HepG2 (cell line): ENCODE measurements around the gene KRTDAP. TPM values are rescaled to one million over a fixed set of nuclear protein-coding genes. Genes with fewer than 3 reads are reported as not detected.
A peak's percentile ranks its signal among the peaks of the same experiment; 100 is the strongest.

ENCODE experiments used
- CC2D1A ChIP-seq: sonication (generic); formaldehyde crosslinking; IDR thresholded peaks from 2 replicates; pipeline ENCODE4 v1.8.1; 2023; ENCODE audit warnings: mild to moderate bottlenecking, missing genetic modification reagents
- CHCHD3 ChIP-seq: sonication (generic); formaldehyde crosslinking; IDR thresholded peaks from 2 replicates; pipeline ENCODE4 v1.8.0; 2022; ENCODE audit warnings: mild to moderate bottlenecking, missing genetic modification reagents, moderate library complexity
- CREM ChIP-seq, 2 experiments: sonication (generic) in 1 of 2; formaldehyde crosslinking in 1 of 2; IDR thresholded peaks; 2 replicates each; pipeline versions ENCODE4 v1.4.0 to v1.6.1; 2016 to 2020; ENCODE audit warnings: antibody characterized with exemption in 1 of 2, mild to moderate bottlenecking in 1 of 2, missing genetic modification reagents in 1 of 2
- FOXA1 ChIP-seq, 2 experiments: fragments of 450-650 bp in 1 of 2; sonication (generic) in 1 of 2; formaldehyde crosslinking in 1 of 2; IDR thresholded peaks; 2 replicates each; pipeline versions ENCODE4 v1.4.0 to v1.6.1; 2016 to 2020; ENCODE audit warnings: missing genetic modification reagents in 1 of 2
- GTF3A ChIP-seq: sonication (generic); formaldehyde crosslinking; conservative IDR thresholded peaks from 2 replicates; pipeline ENCODE4 v1.4.0; 2020; ENCODE audit warnings: mild to moderate bottlenecking, missing genetic modification reagents
- NAIF1 ChIP-seq: sonication (generic); formaldehyde crosslinking; IDR thresholded peaks from 2 replicates; pipeline ENCODE4 v1.5.0; 2020; ENCODE audit warnings: mild to moderate bottlenecking, missing genetic modification reagents, borderline replicate concordance
- PHF20 ChIP-seq: sonication (generic); formaldehyde crosslinking; IDR thresholded peaks from 2 replicates; pipeline ENCODE4 v1.5.0; 2020; ENCODE audit warnings: mild to moderate bottlenecking, missing genetic modification reagents
- SMAD9 ChIP-seq: sonication (generic); formaldehyde crosslinking; IDR thresholded peaks from 2 replicates; pipeline ENCODE4 v1.5.1; 2020; ENCODE audit warnings: mild to moderate bottlenecking, missing genetic modification reagents
- TMF1 ChIP-seq: sonication (generic); formaldehyde crosslinking; IDR thresholded peaks from 2 replicates; pipeline ENCODE4 v1.8.1; 2022; ENCODE audit warnings: low read depth, missing genetic modification reagents
- ZBTB14 ChIP-seq: sonication (generic); formaldehyde crosslinking; IDR thresholded peaks from 2 replicates; pipeline ENCODE4 v1.4.0; 2020; ENCODE audit warnings: missing genetic modification reagents
- ZBTB37 ChIP-seq: sonication (generic); formaldehyde crosslinking; IDR thresholded peaks from 2 replicates; pipeline ENCODE4 v1.4.0; 2020; ENCODE audit warnings: mild to moderate bottlenecking, missing genetic modification reagents
- ZNF12 ChIP-seq: sonication (generic); formaldehyde crosslinking; IDR thresholded peaks from 2 replicates; pipeline ENCODE4 v1.5.0; 2020; ENCODE audit warnings: missing genetic modification reagents
- ZNF225 ChIP-seq: sonication (generic); formaldehyde crosslinking; IDR thresholded peaks from 2 replicates; pipeline ENCODE4 v1.4.0; 2020; ENCODE audit warnings: mild to moderate bottlenecking, missing genetic modification reagents
- ZNF281 ChIP-seq: sonication (generic); formaldehyde crosslinking; IDR thresholded peaks from 2 replicates; pipeline ENCODE4 v1.4.0; 2020; ENCODE audit warnings: missing genetic modification reagents, borderline replicate concordance
- ZNF430 ChIP-seq: sonication (generic); formaldehyde crosslinking; IDR thresholded peaks from 2 replicates; pipeline ENCODE4 v1.9.0; 2021; ENCODE audit warnings: mild to moderate bottlenecking, missing genetic modification reagents
- ZNF713 ChIP-seq: sonication (generic); formaldehyde crosslinking; IDR thresholded peaks from 2 replicates; pipeline ENCODE4 v1.4.0; 2020; ENCODE audit warnings: mild to moderate bottlenecking, missing genetic modification reagents
- ZSCAN21 ChIP-seq: sonication (generic); formaldehyde crosslinking; IDR thresholded peaks from 2 replicates; pipeline ENCODE4 v1.8.0; 2022; ENCODE audit warnings: mild to moderate bottlenecking, missing genetic modification reagents, moderate library complexity, borderline replicate concordance
- polyA plus RNA-seq, 8 experiments: library from polyadenylated mRNA; depleted of rRNA in 3 of 8; stranded (reverse) in 7 of 8; unstranded in 1 of 8; fragments of >200 nt; fragmentation: Illumina TruSeq in 4 of 8; extraction: Trizol in 4 of 8; gene quantifications; 2 replicates each; pipeline versions ENCODE4 v1.2.1 to v1.2.3, GENCODE V29; 2011 to 2016; ENCODE audit warnings: low read depth in 4 of 8, missing spikeins in 1 of 8, mixed read lengths in 1 of 8; ENCODE audit not compliant: insufficient read depth in 1 of 8
- total RNA-seq, 5 experiments: library from RNA; depleted of rRNA; stranded (reverse); fragments of >200 nt; fragmentation: Illumina TruSeq; extraction: Trizol; gene quantifications; 2 replicates each; pipeline ENCODE4 v1.2.3, GENCODE V29; 2016; ENCODE audit warnings: low read depth in 1 of 5
- TF ChIP-seq, protein P1 (sequence below): sonication (generic); formaldehyde crosslinking; IDR thresholded peaks from 2 replicates; pipeline ENCODE4 v1.4.0; 2020; ENCODE audit warnings: missing genetic modification reagents

Gene KRTDAP
- total and polyA plus RNA-seq, 2 of the 13 experiments (the other 11 are each of a cell fraction or from before 2014, with no cell fraction given), result 0.86 to 1.5 TPM

GRCh38 chr19:35533822-35534392 lies 43.6 kb upstream of the KRTDAP start (continued):
- no peak for TF ChIP-seq ZNF281 (CRISPR knock-in tag)
- TF ChIP-seq CHCHD3 (CRISPR knock-in tag), result no peak
- TF ChIP-seq CREM (IDR thresholded peaks at IDR 0.05), result no peak
- no peak for TF ChIP-seq CREM (CRISPR knock-in tag; IDR thresholded peaks at IDR 0.05)
- no peak for TF ChIP-seq ZNF713
- TF ChIP-seq TMF1 (CRISPR knock-in tag), result 0 out of 2 replicates have a peak, but pooled peaks have one; percentile 33
- no peak for TF ChIP-seq ZSCAN21
- TF ChIP-seq CC2D1A (CRISPR knock-in tag), result no peak
- no peak for TF ChIP-seq ZNF12 (CRISPR knock-in tag)
- TF ChIP-seq ZNF225 (CRISPR knock-in tag), result no peak
- no peak for TF ChIP-seq PHF20 (CRISPR knock-in tag)
- TF ChIP-seq, protein P1, sequence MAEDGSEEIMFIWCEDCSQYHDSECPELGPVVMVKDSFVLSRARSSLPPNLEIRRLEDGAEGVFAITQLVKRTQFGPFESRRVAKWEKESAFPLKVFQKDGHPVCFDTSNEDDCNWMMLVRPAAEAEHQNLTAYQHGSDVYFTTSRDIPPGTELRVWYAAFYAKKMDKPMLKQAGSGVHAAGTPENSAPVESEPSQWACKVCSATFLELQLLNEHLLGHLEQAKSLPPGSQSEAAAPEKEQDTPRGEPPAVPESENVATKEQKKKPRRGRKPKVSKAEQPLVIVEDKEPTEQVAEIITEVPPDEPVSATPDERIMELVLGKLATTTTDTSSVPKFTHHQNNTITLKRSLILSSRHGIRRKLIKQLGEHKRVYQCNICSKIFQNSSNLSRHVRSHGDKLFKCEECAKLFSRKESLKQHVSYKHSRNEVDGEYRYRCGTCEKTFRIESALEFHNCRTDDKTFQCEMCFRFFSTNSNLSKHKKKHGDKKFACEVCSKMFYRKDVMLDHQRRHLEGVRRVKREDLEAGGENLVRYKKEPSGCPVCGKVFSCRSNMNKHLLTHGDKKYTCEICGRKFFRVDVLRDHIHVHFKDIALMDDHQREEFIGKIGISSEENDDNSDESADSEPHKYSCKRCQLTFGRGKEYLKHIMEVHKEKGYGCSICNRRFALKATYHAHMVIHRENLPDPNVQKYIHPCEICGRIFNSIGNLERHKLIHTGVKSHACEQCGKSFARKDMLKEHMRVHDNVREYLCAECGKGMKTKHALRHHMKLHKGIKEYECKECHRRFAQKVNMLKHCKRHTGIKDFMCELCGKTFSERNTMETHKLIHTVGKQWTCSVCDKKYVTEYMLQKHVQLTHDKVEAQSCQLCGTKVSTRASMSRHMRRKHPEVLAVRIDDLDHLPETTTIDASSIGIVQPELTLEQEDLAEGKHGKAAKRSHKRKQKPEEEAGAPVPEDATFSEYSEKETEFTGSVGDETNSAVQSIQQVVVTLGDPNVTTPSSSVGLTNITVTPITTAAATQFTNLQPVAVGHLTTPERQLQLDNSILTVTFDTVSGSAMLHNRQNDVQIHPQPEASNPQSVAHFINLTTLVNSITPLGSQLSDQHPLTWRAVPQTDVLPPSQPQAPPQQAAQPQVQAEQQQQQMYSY (CRISPR knock-in tag), result peak; percentile 19; the same call in 1 of the 2 replicates
- TF ChIP-seq ZBTB37, result no peak
- TF ChIP-seq ZBTB14 (CRISPR knock-in tag), result peak; percentile 82
- no peak for TF ChIP-seq NAIF1 (CRISPR knock-in tag)
- no peak for TF ChIP-seq ZNF430 (CRISPR knock-in tag)
- TF ChIP-seq FOXA1 (IDR thresholded peaks at IDR 0.05), result no peak
- TF ChIP-seq FOXA1 (CRISPR knock-in tag; IDR thresholded peaks at IDR 0.05), result peak; percentile 29; the same call in 1 of the 2 replicates
- TF ChIP-seq SMAD9, result no peak
- no peak for TF ChIP-seq GTF3A
